Hepatocyte (in vitro differentiated cells): ENCODE results near the gene VAMP2. TPM values are rescaled to one million over a fixed set of nuclear protein-coding genes. Genes with fewer than 3 reads are reported as not detected.

Experiments
- DNase-seq: peaks from one replicate; pipeline ENCODE4 v3.0.0-alpha.2; 2016; ENCODE audit warnings: low spot score
- H2AFZ ChIP-seq: fragments of 200-600 bp; sonication (generic); 2 replicates; pipeline ENCODE4 v1.6.0; 2016; ENCODE audit warnings: antibody characterized with exemption, mild to moderate bottlenecking
- H3K27ac ChIP-seq: fragments of 200-600 bp; sonication (generic); 2 replicates; pipeline ENCODE4 v1.5.1; 2016; ENCODE audit warnings: mild to moderate bottlenecking
- H3K27me3 ChIP-seq: fragments of 200-600 bp; sonication (generic); 2 replicates; pipeline ENCODE4 v1.6.1; 2016
- H3K36me3 ChIP-seq: fragments of 200-600 bp; sonication (generic); replicated peaks from 2 replicates; pipeline ENCODE4 v1.5.1; 2016; ENCODE audit warnings: low read depth; ENCODE audit not compliant: insufficient read depth
- H3K4me1 ChIP-seq: fragments of 200-600 bp; sonication (generic); 2 replicates; pipeline ENCODE4 v1.5.1; 2016; ENCODE audit warnings: mild to moderate bottlenecking, moderate library complexity; ENCODE audit not compliant: insufficient read depth
- H3K4me2 ChIP-seq: fragments of 200-600 bp; sonication (generic); 2 replicates; pipeline ENCODE4 v1.6.0; 2016
- H3K4me3 ChIP-seq: fragments of 200-600 bp; sonication (generic); 2 replicates; pipeline ENCODE4 v1.5.1; 2016; ENCODE audit warnings: mild to moderate bottlenecking
- H3K79me2 ChIP-seq: fragments of 200-600 bp; sonication (generic); 2 replicates; pipeline ENCODE4 v1.6.0; 2017; ENCODE audit warnings: mild to moderate bottlenecking
- H3K9me2 ChIP-seq: fragments of 200-600 bp; sonication (generic); replicated peaks from 2 replicates; pipeline ENCODE4 v1.6.0; 2017; ENCODE audit warnings: mild to moderate bottlenecking; ENCODE audit not compliant: insufficient read depth
- H3K9me3 ChIP-seq: fragments of 200-600 bp; sonication (generic); 2 replicates; pipeline ENCODE4 v1.5.1; 2016; ENCODE audit warnings: low read depth, mild to moderate bottlenecking
- H4K20me1 ChIP-seq: fragments of 200-600 bp; sonication (generic); 2 replicates; pipeline ENCODE4 v1.6.0; 2016; ENCODE audit warnings: mild to moderate bottlenecking; ENCODE audit not compliant: insufficient read depth, poor library complexity, severe bottlenecking
- CTCF ChIP-seq: fragments of 200-600 bp; sonication (generic); IDR thresholded peaks from 2 replicates; pipeline ENCODE4 v1.5.1; 2016; ENCODE audit warnings: antibody characterized with exemption, mild to moderate bottlenecking; ENCODE audit not compliant: poor library complexity
- EZH2 ChIP-seq: fragments of 200-600 bp; sonication (generic); IDR thresholded peaks from 2 replicates; pipeline ENCODE4 v1.6.1; 2016; ENCODE audit warnings: antibody characterized with exemption, mild to moderate bottlenecking, borderline replicate concordance
- EZH2phosphoT487 ChIP-seq: fragments of 200-600 bp; sonication (generic); IDR thresholded peaks from one replicate; pipeline ENCODE4 v1.6.1; 2018; ENCODE audit warnings: antibody characterized with exemption, mild to moderate bottlenecking, low read depth, moderate library complexity; ENCODE audit not compliant: unreplicated experiment, severe bottlenecking
- WGBS: methylation state at CpG from one replicate; pipeline ENCODE4 v1.1.6; 2016; ENCODE audit warnings: low lambda C conversion rate; ENCODE audit errors: missing lambda C conversion rate; 5-methylcytosine and 5-hydroxymethylcytosine counted together
- polyA plus RNA-seq: library from polyadenylated mRNA; unstranded; fragments of >200 nt; fragmentation: Nextera tagmentation; extraction: Ambion mirVana; gene quantifications from 2 replicates; pipeline ENCODE4 v1.2.1, GENCODE V29; 2016
- total RNA-seq: library from RNA; depleted of rRNA; stranded (reverse); fragments of >200 nt; gene quantifications from 2 replicates; pipeline ENCODE4 v1.2.3, GENCODE V29; 2014

Gene VAMP2
- total and polyA plus RNA-seq, 2 experiments from 2014 or later = 8.5 to 44.6 TPM

GRCh38 chr17:8159459-8160223 is 3.1 kb downstream of the VAMP2 start:
- DNase-seq = no peak
- Histone ChIP-seq H3K27ac (no peak overlapping the region), H3K4me3 (no peak overlapping the region), H3K9me3 (no peaks in the 10 kb centered on the region), H3K79me2 (peaks cover 40% of the 10 kb centered on the region), H4K20me1 (peaks cover 5% of the 10 kb centered on the region), H3K4me1 (peaks cover 36% of the 10 kb centered on the region), H3K27me3 (no peaks in the 10 kb centered on the region), H3K4me2 (no peak overlapping the region), H3K36me3 (no peaks in the 10 kb centered on the region), H3K9me2 (no peaks in the 10 kb centered on the region), H2AFZ (no peak overlapping the region)
- 85% methylated on average over 4 of the region's 4 CpGs for WGBS
- TF ChIP-seq EZH2 (no peak), CTCF (no peak), EZH2phosphoT487 (no peak)

GRCh38 chr17:8159032-8159400 is 3.7 kb downstream of the VAMP2 start:
- 81% methylated on average over 3 of the region's 3 CpGs for WGBS
- Histone ChIP-seq H3K9me2 (no peaks in the 10 kb centered on the region), H3K4me1 (peaks cover 33% of the 10 kb centered on the region), H3K79me2 (peaks cover 41% of the 10 kb centered on the region), H3K27ac (no peak overlapping the region), H3K36me3 (no peaks in the 10 kb centered on the region), H2AFZ (no peak overlapping the region), H4K20me1 (peaks cover 5% of the 10 kb centered on the region), H3K27me3 (no peaks in the 10 kb centered on the region), H3K4me2 (no peak overlapping the region), H3K9me3 (no peaks in the 10 kb centered on the region), H3K4me3 (no peak overlapping the region)
- no peak for TF ChIP-seq EZH2
- TF ChIP-seq CTCF = no peak
- no peak for TF ChIP-seq EZH2phosphoT487
- no peak for DNase-seq

GRCh38 chr17:8158267-8159031 is 4.3 kb downstream of the VAMP2 start:
- Histone ChIP-seq H2AFZ (no peak overlapping the region), H3K27me3 (no peaks in the 10 kb centered on the region)

More at GRCh38 chr17:8158267-8159031, 4.3 kb downstream of the VAMP2 start:
- Histone ChIP-seq H3K4me2 (peak overlapping the region; percentile 58), H3K36me3 (no peaks in the 10 kb centered on the region), H3K4me3 (no peak overlapping the region), H4K20me1 (peaks cover 5% of the 10 kb centered on the region), H3K4me1 (peaks cover 31% of the 10 kb centered on the region), H3K79me2 (peaks cover 37% of the 10 kb centered on the region), H3K9me2 (no peaks in the 10 kb centered on the region), H3K27ac (peak overlapping the region; percentile 96), H3K9me3 (no peaks in the 10 kb centered on the region)
- TF ChIP-seq CTCF = peak; percentile 90
- no peak for TF ChIP-seq EZH2
- WGBS = 64% methylated on average over 20 of the region's 20 CpGs
- peak; percentile 94 for DNase-seq
